OCI-LY7 (cell line): Measurements from ENCODE around the gene ADORA2A. TPM values are rescaled to one million over a fixed set of nuclear protein-coding genes. Genes with fewer than 3 reads are reported as not detected.

Experiments
- BruUV-seq: library from RNA; stranded (reverse); fragments of 400-500 nt; replicated peaks from 2 replicates; lab custom pipeline; 2021; lab: Mats Ljungman, UMichigan
- CTCF ChIA-PET: fragments of 300-600 bp; sonication (Branson Sonifier 250); formaldehyde crosslinking; loops from one replicate; lab custom pipeline; 2022; ENCODE audit warnings: antibody characterized with exemption; ENCODE audit not compliant: unreplicated experiment; lab: Charles Lee
- POLR2A ChIA-PET: fragments of 300-600 bp; sonication (Branson Sonifier 250); formaldehyde crosslinking; loops from one replicate; lab custom pipeline; 2022; ENCODE audit warnings: antibody characterized with exemption; lab: Charles Lee
- DNase-seq: peaks from one replicate; pipeline ENCODE4 v3.0.0-alpha.2; 2015; ENCODE audit warnings: low spot score
- H2AFZ ChIP-seq: fragments of 200-600 bp; sonication (generic), shearing (Covaris generic); 2 replicates; pipeline ENCODE4 v1.6.1; 2014; ENCODE audit warnings: mild to moderate bottlenecking, antibody characterized with exemption, low read length, moderate library complexity
- H3K27ac ChIP-seq: fragments of 200-600 bp; sonication (generic); 2 replicates; pipeline ENCODE4 v1.5.1; 2014; ENCODE audit warnings: mixed run types, low read depth, mild to moderate bottlenecking, moderate library complexity, low read length, inconsistent platforms; ENCODE audit not compliant: poor library complexity, severe bottlenecking
- H3K36me3 ChIP-seq: fragments of 200-600 bp; sonication (generic); 2 replicates; pipeline ENCODE4 v1.6.1; 2014; ENCODE audit warnings: mild to moderate bottlenecking, antibody characterized with exemption, low read length, moderate library complexity, mixed read lengths; ENCODE audit not compliant: insufficient read depth
- H3K4me1 ChIP-seq: fragments of 200-600 bp; sonication (generic); 2 replicates; pipeline ENCODE4 v1.5.1; 2014; ENCODE audit warnings: mild to moderate bottlenecking, low read length; ENCODE audit not compliant: insufficient read depth, poor library complexity, severe bottlenecking
- H3K4me2 ChIP-seq: fragments of 200-600 bp; sonication (generic); 2 replicates; pipeline ENCODE4 v1.6.1; 2014; ENCODE audit warnings: mild to moderate bottlenecking, low read length
- H3K4me3 ChIP-seq: fragments of 200-600 bp; sonication (generic); 2 replicates; pipeline ENCODE4 v1.5.1; 2014; ENCODE audit warnings: mild to moderate bottlenecking, low read depth, low read length; ENCODE audit not compliant: poor library complexity, severe bottlenecking
- H3K79me2 ChIP-seq: fragments of 200-600 bp; sonication (generic); 2 replicates; pipeline ENCODE4 v1.6.1; 2016; ENCODE audit warnings: low read depth, mild to moderate bottlenecking, low read length, moderate library complexity, mixed read lengths; ENCODE audit not compliant: insufficient read depth
- H3K9me2 ChIP-seq: fragments of 200-600 bp; sonication (generic); 2 replicates; pipeline ENCODE4 v1.6.1; 2016; ENCODE audit warnings: mild to moderate bottlenecking, low read length, mixed read lengths; ENCODE audit not compliant: insufficient read depth
- H3K9me3 ChIP-seq: fragments of 200-600 bp; sonication (generic); 2 replicates; pipeline ENCODE4 v1.6.1; 2014; ENCODE audit warnings: mild to moderate bottlenecking, mixed run types, low read length, mixed read lengths
- H4K20me1 ChIP-seq: fragments of 200-600 bp; sonication (generic); 2 replicates; pipeline ENCODE4 v1.6.1; 2014; ENCODE audit warnings: mild to moderate bottlenecking, antibody characterized with exemption, low read length, moderate library complexity, mixed read lengths; ENCODE audit not compliant: insufficient read depth
- CTCF ChIP-seq: fragments of 200-600 bp; sonication (generic); conservative IDR thresholded peaks from 2 replicates; pipeline ENCODE4 v1.5.1; 2014; ENCODE audit warnings: mild to moderate bottlenecking, antibody characterized with exemption, low read length, moderate library complexity, mixed read lengths
- EZH2phosphoT487 ChIP-seq: fragments of 200-600 bp; sonication (generic); IDR thresholded peaks from 2 replicates; pipeline ENCODE4 v1.6.1; 2018; ENCODE audit warnings: low read depth, borderline replicate concordance, mild to moderate bottlenecking, mixed run types, antibody characterized with exemption, low read length, moderate library complexity, mixed read lengths
- intact Hi-C: fragments of 100-400 bp; cut with micrococcal nuclease; formaldehyde crosslinking; loops from one replicate; pipeline ENCODE4 v1.10.0; 2022; ENCODE audit not compliant: unreplicated experiment
- total RNA-seq, 2 experiments: library from RNA; depleted of rRNA in 1 of 2; stranded (reverse); fragments of >200 nt in 1 of 2; shearing (Covaris generic) in 1 of 2; gene quantifications; 2 replicates each; pipeline ENCODE4 v1.2.3, GENCODE V29; 2014 to 2022

Gene ADORA2A
- total RNA-seq, 2 experiments from 2014 or later: 35.0 to 35.7 TPM

DNA sequence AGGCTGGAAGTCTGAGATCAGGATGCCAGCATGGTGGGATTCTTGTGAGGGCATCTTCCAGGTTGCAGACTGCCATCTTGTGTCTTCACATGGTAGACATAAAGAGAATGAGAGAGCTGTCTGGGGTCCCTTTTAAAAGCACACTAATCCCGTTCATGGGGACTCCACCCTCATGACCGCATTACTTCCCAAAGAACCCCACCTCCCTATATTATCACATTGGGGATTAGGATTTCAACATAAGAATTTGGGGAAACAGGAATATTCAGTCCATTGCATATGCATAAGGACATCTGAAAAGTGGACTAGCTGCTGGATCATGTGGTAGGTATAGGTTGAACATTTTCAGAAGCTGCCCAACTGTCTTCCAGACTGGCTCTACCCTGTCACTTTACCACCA is 33.1 kb upstream of the ADORA2A start:
- H3K4me2 ChIP-seq: no peak overlapping the region
- TF ChIP-seq CTCF (0 out of 2 replicates have a peak, but pooled peaks have one; percentile 20), EZH2phosphoT487 (no peak)
- intact Hi-C loops: no loop called here

GRCh38 chr22:24398409-24398808 is 29.0 kb upstream of the ADORA2A start:
- intact Hi-C loops: no loop called here

More for the DNA sequence above, 33.1 kb upstream of the ADORA2A start:
- Histone ChIP-seq H3K4me3 (no peak overlapping the region), H3K27ac (no peak overlapping the region), H2AFZ (no peak overlapping the region), H4K20me1 (no peaks in the 10 kb centered on the region), H3K9me2 (no peaks in the 10 kb centered on the region), H3K9me3 (no peaks in the 10 kb centered on the region), H3K36me3 (peaks cover 75% of the 10 kb centered on the region), H3K4me1 (peaks cover 24% of the 10 kb centered on the region), H3K79me2 (no peaks in the 10 kb centered on the region)
- DNase-seq: no peak
- ChIA-PET POLR2A (no interaction called here), CTCF (no interaction called here)
- no TSS peak for BruUV-seq

More at GRCh38 chr22:24398409-24398808, 29.0 kb upstream of the ADORA2A start:
- ChIA-PET CTCF (interaction anchor here (1.0 kb wide), 1 partner anchor 127 kb away, joined by 3 read pairs; no protein-coding TSS in a partner anchor), POLR2A (interaction anchor here (0.5 to 1.0 kb wide), 2 partner anchors 28 to 605 kb away, joined by 3 read pairs; no protein-coding TSS in a partner anchor)
- Histone ChIP-seq H4K20me1 (no peaks in the 10 kb centered on the region), H3K79me2 (no peaks in the 10 kb centered on the region; the same call in 1 of the 2 replicates), H3K4me3 (no peak overlapping the region), H2AFZ (no peak overlapping the region), H3K9me3 (no peaks in the 10 kb centered on the region), H3K4me1 (peaks cover 54% of the 10 kb centered on the region), H3K36me3 (peaks cover 76% of the 10 kb centered on the region), H3K9me2 (no peaks in the 10 kb centered on the region), H3K27ac (peak overlapping the region; percentile 64), H3K4me2 (peak overlapping the region; percentile 76; the same call in 1 of the 2 replicates)
- TF ChIP-seq CTCF (no peak), EZH2phosphoT487 (no peak)
- DNase-seq: peak; percentile 25
- BruUV-seq: no TSS peak
